HG02870 (cell line): ENCODE data around the gene LHFPL4.
"Not testable (repeated sequence)": the region's sequence is repeated elsewhere in the genome, so short reads cannot be mapped to it uniquely, and the experiment has no call there.

Source experiments
- ATAC-seq: cut with Tn5 transposase; IDR thresholded peaks from one replicate; pipeline ENCODE4 v1.9.1; 2021; ENCODE audit warnings: mild to moderate bottlenecking, moderate library complexity; ENCODE audit not compliant: unreplicated experiment

LHFPL4 gene

GRCh38 chr3:9553021-9553947, at the start of gene LHFPL4:
LHFPL4 (minus strand) TSS chr3:9553822; CDS start chr3:9552679, 1,143 bp downstream.
- ATAC-seq: no peak

DNA sequence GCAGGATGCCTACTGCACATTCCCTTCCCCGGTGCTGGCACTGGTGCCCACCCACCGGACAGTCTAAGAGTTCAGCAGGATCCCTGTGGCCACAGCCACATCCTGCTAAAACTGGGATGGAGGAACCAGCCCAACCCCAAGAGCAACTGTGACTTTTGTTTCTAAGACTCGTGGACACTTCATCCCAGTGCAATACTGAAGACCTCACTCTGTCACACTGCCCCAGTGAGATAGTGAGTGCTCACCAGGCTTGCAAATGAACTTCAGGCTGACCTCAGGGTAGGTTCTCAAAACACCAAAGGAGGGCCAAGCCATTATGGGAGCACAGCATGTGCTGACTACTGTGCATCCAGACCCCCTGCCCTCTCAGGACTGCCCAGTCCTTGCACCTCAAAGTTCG, 49.0 kb upstream of the LHFPL4 start:
- ATAC-seq: no peak

DNA sequence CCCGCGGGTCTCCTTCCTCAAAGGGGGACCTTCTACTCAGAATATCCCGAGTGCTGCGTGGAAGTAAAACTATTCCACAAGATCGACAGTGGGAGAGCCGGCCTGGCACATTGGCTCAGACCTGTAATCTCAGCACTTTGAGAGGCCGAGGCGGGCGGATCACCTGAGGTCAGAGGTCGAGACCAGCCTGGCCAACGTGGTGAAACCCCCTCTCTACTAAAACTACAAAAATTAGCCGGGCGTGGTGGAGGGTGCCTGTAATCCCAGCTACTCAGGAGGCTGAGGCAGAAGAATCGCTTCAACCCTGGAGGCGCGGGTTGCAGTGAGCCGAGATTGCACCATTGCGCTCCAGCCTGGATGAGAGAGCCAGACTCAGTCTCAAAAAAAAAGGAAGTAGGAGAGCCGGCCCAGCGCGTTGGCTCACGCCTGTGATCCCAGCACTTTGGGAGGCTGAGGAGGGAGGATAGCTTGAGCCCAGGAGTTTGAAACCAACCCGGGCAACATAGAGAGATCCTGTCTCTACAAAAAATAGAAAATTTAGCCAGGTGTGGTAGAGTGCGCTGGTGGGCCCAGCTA, 47.5 kb upstream of the LHFPL4 start:
- ATAC-seq: not testable (repeated sequence)

DNA sequence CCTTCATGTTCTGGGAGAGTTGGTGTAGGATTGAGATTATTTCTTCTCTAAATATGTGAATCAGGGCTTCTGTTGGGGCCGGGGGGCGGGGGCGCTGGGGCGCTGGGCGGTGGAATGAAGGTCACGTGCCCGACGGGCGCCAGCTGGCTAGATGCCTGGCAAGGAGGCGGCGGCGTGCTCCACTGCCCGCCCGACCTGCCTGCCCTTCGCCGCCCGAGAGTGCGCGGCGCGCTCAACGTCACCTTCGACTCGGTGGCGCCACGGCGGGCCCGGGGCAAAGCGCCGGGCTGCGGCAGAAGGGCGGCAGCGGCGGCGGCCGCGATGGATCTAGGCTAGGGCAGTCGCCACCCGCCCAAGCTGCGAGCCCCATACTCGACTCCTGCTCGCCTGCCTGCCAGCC, 47.0 kb upstream of the LHFPL4 start:
- no peak for ATAC-seq

DNA sequence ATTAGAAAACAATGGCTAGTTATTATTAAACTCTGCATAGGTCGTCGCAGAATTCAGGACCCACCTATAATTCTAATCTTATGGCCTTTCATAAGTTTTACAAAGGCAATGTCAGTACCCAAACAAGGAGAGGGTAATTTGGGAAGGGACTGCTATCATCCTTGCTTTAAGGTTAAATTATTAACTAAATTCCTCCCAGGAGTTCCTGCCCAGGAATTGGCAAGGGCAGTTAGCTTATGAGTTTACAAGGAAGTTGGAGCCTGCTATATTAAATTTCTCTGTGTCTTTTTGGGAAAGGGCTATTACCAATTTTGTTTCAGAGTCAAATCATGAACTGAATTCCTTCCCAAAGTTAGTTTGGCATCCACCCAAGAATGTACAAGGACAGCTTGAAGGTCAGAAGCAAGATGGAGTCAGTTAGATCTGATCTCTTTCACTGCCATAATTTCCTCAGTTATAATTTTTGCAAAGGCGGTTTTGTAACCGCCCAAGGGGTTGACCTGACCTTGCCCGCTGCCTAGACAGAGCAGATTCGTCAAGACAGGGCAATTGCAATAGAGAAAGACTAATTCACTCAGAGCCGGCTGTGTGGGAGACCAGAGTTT, 45.3 kb upstream of the LHFPL4 start:
- ATAC-seq: no peak

GRCh38 chr3:9595877-9596276, 42.3 kb upstream of the LHFPL4 start:
- ATAC-seq: no peak

- ATAC-seq: not testable (repeated sequence)
These were observed 38.2 kb upstream of the LHFPL4 start for GRCh38 chr3:9591781-9592180.

- ATAC-seq: no peak
These were observed 36.7 kb upstream of the LHFPL4 start for GRCh38 chr3:9590282-9590791.

GRCh38 chr3:9583792-9584191, 30.2 kb upstream of the LHFPL4 start:
- ATAC-seq: no peak

GRCh38 chr3:9583371-9583770, 29.7 kb upstream of the LHFPL4 start:
- no peak for ATAC-seq

- no peak for ATAC-seq
These were observed 28.7 kb upstream of the LHFPL4 start for GRCh38 chr3:9582332-9582731.

DNA sequence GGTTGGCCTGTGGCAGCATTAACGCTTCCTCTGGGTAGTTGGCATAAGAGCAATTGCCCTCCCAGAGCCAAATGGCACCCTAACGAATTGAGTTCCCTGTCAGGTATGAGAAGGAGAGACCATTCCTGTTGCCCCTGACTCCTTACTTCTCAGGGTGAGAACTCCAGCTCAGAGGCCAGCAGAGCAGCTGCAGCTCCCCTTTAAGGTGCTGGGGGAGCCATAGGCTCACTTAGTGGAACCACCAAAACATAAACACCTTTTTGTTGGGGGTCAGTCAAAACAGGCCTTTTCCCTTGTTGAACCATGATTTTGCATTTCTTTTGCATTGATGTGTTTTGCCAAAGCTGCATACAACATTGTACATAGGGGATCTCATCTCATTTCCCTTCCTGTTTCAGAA, 28.1 kb upstream of the LHFPL4 start:
- ATAC-seq: no peak

- ATAC-seq: no peak
These were observed 15.4 kb upstream of the LHFPL4 start for GRCh38 chr3:9569054-9569453.

DNA sequence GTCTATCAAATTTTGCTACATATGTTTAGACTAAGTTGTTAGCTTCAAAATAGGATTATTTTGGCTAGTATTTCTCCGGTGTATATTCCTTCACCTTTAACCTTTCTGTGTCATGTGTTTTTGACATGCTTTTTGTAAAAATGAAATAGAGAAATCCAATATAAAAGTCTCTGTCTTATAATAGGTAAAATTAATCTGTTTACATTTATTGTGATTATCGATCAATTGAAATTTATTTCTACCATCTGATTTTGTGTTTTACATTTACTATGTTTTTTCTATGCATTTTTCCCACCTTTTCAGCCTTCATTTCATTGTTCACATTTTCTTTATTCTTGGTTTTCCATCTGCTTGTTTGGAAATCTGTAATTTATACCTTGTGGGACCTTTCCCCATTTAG, 11.7 kb upstream of the LHFPL4 start:
- ATAC-seq: no peak

- no peak for ATAC-seq
These were observed 10.2 kb upstream of the LHFPL4 start for GRCh38 chr3:9563851-9564250.

DNA sequence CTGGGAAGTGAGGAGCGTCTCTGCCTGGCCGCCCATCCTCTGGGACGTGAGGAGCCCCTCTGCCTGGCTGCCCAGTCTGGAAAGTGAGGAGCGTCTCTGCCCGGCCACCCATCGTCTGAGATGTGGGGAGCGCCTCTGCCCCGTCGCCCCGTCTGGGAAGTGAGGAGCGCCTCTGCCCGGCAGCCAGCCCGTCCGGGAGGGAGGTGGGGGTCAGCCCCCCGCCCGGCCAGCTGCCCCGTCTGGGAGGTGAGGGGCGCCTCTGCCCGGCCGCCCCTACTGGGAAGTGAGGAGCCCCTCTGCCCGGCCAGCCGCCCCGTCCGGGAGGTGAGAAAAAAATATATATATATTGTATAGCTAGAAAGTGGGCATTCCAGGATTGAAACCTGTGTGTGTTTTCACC, 6.4 kb upstream of the LHFPL4 start:
- ATAC-seq: not testable (repeated sequence)

- ATAC-seq: no peak
These were observed 409 bp upstream of the LHFPL4 start for GRCh38 chr3:9553948-9554513.

- no peak for ATAC-seq
These were observed 1.2 kb downstream of the LHFPL4 start for GRCh38 chr3:9552252-9552999.

GRCh38 chr3:9550999-9551398, 2.6 kb downstream of the LHFPL4 start:
- ATAC-seq: no peak

DNA sequence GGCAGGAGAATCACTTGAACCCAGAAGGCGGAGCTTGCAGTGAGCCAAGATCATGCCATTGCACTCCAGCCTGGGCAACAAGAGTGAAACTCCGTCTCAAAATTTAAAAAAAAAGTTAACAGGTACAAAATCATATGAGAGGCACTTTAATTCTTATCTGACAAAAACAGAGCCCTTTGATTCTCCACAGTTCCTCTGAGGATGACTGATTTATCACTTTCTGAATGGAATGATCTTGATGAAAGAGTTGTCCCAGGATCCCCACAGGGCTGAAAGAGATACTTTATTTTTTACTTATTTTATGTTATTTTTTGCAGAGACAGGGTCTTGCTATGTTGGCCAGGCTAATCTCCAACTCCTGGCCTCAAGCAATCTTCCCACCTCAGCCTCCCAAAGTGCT, 4.0 kb downstream of the LHFPL4 start:
- no peak for ATAC-seq

DNA sequence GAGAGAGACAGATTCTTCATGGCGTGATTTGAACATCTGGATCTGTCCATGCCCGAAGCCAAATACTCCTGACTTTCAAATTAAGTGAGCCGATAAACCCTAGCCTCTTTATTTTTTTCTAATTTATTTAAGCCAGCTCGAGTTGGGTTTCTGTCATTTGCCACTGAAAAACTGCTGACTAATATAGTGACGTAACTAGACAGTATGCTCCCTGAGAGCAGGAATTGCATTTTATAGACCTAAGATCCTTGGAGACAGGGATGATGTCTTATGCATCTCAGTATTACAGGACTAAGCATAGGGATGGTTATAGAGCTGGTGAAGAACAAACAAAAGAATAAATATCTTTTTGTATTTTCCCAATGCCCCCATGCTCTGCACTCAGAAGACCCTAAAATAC, 4.6 kb downstream of the LHFPL4 start:
- ATAC-seq: no peak
